ENCODE results near the gene STK36.

The STK36 gene

DNA sequence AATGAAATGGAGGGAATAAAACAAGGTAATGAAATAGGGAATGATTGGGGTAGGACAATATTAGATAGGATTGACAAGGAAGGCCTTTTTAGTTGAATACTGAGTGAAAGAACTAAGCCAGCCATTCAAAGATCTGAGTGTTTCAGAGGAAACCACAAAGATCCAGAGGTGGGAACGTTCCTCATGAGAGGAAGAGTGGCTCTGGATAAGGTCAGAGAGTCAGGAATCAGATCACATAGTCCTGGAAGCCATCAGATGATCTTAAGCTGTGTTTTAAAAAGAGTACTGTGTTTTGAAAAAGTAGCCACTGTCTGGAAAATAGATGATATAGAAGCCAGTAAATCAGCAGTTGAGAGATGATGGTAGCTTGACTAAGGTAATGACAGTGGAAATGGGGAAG, 50.5 kb downstream of the STK36 start:
- TF ChIP-seq TAF1 (IDR thresholded peaks at IDR 0.05; ENCODE audit: borderline replicate concordance, insufficient read depth, low read length), result no peak

DNA sequence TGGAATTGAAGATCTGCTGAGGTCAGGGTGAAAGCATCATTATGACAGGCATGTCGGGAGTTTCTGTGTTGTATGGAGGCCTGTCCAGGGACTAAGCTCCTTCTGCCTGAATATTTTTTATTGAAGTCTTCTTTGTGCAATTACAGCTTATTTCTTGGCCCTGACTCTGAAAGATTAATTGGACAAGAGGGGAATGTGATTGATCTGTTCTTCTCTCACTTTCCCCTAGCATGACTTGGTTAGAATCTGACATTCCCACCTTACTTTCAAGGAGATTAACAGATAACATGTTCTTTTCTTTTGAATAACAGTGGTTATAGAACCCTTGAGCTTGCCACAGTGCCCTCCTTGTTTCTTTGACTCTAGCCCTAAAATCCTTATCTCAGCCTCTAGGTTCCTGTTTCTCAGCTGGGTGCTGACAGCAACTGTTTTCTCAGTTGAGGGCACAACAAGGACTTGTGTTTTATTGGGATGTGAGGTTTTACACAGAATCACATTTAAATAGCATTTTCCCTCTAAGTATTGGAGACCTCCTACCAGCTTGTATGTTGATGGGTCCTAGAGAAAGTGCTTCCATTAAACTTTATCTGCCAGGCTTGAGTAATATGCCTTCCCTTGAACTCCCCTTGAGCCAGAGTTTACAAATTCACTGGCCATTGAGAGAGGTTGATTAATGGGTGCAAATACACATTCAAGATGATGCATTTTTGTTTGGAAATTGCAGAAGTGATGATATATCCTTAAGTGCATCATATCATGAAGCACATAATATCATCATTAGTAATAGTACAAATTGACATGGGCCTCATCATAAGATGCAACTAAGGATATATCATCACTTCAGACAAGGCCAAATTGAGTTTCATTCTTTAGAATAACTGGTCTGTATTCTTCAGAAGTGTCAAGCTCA, 51.2 kb downstream of the STK36 start:
- no peak for TF ChIP-seq POLR2AphosphoS5 (IDR thresholded peaks at IDR 0.05; ENCODE audit: low read depth, low read length)
- TF ChIP-seq FOXP2 (optimal IDR thresholded peaks at IDR 0.05; ENCODE audit: borderline replicate concordance, extremely low read depth, extremely low read length, insufficient read depth), result no peak
- no peak for TF ChIP-seq SIN3A (IDR thresholded peaks at IDR 0.05; ENCODE audit: borderline replicate concordance, insufficient read depth, low read length)
- TF ChIP-seq, protein P1, sequence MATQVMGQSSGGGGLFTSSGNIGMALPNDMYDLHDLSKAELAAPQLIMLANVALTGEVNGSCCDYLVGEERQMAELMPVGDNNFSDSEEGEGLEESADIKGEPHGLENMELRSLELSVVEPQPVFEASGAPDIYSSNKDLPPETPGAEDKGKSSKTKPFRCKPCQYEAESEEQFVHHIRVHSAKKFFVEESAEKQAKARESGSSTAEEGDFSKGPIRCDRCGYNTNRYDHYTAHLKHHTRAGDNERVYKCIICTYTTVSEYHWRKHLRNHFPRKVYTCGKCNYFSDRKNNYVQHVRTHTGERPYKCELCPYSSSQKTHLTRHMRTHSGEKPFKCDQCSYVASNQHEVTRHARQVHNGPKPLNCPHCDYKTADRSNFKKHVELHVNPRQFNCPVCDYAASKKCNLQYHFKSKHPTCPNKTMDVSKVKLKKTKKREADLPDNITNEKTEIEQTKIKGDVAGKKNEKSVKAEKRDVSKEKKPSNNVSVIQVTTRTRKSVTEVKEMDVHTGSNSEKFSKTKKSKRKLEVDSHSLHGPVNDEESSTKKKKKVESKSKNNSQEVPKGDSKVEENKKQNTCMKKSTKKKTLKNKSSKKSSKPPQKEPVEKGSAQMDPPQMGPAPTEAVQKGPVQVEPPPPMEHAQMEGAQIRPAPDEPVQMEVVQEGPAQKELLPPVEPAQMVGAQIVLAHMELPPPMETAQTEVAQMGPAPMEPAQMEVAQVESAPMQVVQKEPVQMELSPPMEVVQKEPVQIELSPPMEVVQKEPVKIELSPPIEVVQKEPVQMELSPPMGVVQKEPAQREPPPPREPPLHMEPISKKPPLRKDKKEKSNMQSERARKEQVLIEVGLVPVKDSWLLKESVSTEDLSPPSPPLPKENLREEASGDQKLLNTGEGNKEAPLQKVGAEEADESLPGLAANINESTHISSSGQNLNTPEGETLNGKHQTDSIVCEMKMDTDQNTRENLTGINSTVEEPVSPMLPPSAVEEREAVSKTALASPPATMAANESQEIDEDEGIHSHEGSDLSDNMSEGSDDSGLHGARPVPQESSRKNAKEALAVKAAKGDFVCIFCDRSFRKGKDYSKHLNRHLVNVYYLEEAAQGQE (IDR thresholded peaks at IDR 0.05; ENCODE audit: insufficient read depth in 1 of 2, low read depth in 2 of 2, low read length in 2 of 2), result no peak

DNA sequence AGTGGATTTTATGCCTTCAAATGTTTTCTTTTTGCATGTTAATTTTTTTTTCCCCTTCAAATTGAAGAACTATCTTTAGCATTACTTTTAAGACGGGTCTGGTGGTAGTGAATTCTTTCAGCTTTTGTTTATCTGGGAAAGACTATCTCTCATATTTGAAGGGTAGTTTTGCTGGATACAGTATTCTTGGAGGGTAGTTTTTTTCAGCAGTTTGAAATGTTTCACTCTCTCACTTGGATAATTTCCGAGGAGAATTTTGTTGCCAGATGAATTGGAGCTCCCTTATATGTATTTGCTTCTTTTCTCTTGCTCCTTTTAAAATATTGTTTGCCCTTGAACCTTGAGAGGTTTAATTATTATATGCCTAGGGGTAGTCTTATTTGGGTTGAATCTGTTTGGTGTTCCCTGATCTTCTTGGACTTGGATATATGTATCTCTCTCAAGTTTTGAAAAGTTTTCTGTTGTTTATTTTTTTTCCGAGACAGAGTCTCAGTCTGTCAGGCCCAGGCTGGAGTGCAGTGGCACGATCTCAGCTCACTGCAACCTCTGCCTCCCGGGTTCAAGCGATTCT, 54.2 kb downstream of the STK36 start:
- TF ChIP-seq POLR2AphosphoS5 (IDR thresholded peaks at IDR 0.05; ENCODE audit: low read depth, low read length) (no peak), FOXP2 (optimal IDR thresholded peaks at IDR 0.05; ENCODE audit: borderline replicate concordance, extremely low read depth, extremely low read length, insufficient read depth) (no peak), TAF1 (IDR thresholded peaks at IDR 0.05; ENCODE audit: borderline replicate concordance, insufficient read depth, low read length) (no peak)
- TF ChIP-seq, protein P1 (IDR thresholded peaks at IDR 0.05; ENCODE audit: insufficient read depth in 1 of 2, low read depth in 2 of 2, low read length in 2 of 2), result no peak

DNA sequence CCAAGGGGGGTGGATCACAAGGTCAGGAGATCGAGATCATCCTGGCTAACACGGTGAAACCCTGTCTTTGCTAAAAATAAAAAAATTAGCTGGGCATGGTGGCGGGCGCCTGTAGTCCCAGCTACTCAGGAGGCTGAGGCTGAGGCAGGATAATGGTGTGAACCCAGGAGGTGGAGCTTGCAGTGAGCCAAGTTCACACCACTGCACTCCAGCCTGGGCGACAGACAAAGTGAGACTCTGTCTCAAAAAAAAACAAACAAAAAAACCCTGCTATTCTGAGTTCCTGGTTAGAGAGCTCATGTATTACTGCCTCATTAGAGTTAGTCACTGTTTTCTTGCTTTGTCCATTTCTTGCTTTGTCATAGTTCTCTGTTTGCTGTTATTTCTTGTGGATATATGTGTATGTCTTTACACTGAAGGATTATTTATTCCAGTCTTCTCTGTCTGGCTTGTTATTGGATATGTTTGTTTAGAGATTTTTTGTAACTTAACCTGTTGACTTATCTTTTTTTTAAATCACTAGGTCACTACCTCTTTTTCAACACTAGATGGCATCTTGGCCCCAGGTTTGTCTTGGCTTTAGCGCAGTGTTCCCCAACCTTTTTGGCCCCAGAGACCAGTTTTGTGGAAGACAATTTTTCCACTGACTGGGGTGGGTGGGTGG, 55.7 kb downstream of the STK36 start:
- TF ChIP-seq POLR2AphosphoS5 (IDR thresholded peaks at IDR 0.05; ENCODE audit: low read depth, low read length), result no peak
- TF ChIP-seq TAF1 (IDR thresholded peaks at IDR 0.05; ENCODE audit: borderline replicate concordance, insufficient read depth, low read length), result no peak
- no peak for TF ChIP-seq SIN3A (IDR thresholded peaks at IDR 0.05; ENCODE audit: borderline replicate concordance, insufficient read depth, low read length)
- TF ChIP-seq, protein P1 (IDR thresholded peaks at IDR 0.05; ENCODE audit: insufficient read depth in 1 of 2, low read depth in 2 of 2, low read length in 2 of 2), result no peak
- no peak for TF ChIP-seq FOXP2 (optimal IDR thresholded peaks at IDR 0.05; ENCODE audit: borderline replicate concordance, extremely low read depth, extremely low read length, insufficient read depth)

DNA sequence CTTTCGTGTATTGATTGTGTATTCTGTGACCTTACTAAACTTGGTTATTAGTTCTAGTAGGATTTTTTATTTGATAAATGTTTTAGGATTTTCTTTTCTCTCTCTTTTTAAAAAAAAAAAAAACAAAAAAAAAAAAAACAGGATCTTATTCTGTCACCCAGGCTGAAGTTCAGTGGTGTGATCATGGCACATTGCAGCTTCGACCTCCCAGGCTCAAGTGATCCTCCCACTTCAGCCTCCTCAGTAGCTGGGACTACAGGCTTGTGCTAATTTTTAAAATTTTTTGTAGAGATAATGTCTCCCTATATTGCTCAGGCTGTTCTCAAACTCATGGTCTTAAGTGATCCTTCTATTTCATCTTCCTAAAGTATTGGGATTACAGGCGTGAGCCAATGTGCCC, 57.8 kb downstream of the STK36 start:
- no peak for TF ChIP-seq SIN3A (IDR thresholded peaks at IDR 0.05; ENCODE audit: borderline replicate concordance, insufficient read depth, low read length)
- no peak for TF ChIP-seq FOXP2 (optimal IDR thresholded peaks at IDR 0.05; ENCODE audit: borderline replicate concordance, extremely low read depth, extremely low read length, insufficient read depth)
- no peak for TF ChIP-seq TAF1 (IDR thresholded peaks at IDR 0.05; ENCODE audit: borderline replicate concordance, insufficient read depth, low read length)
- TF ChIP-seq POLR2AphosphoS5 (IDR thresholded peaks at IDR 0.05; ENCODE audit: low read depth, low read length), result no peak
- TF ChIP-seq, protein P1 (IDR thresholded peaks at IDR 0.05; ENCODE audit: insufficient read depth in 1 of 2, low read depth in 2 of 2, low read length in 2 of 2), result no peak

Measured in PFSK-1 (cell line).